ENCODE results near the gene HDC.

Gene HDC

GRCh38 chr15:50281427-50281826 lies 15.9 kb upstream of the HDC start:
- H3K36me3 ChIP-seq (ENCODE audit: control insufficient read depth in 5 of 5, insufficient read depth in 5 of 5, low read length in 5 of 5): peaks cover 3 to 10% (median 6%) of the 10 kb centered on the region in 5 donors
- H3K4me3 ChIP-seq (ENCODE audit: low read depth in 1 of 5, low read length in 5 of 5): no peak overlapping the region
- H3K9me3 ChIP-seq (ENCODE audit: control insufficient read depth in 5 of 5, low read length in 5 of 5): no peaks in the 10 kb centered on the region
- H3K9ac ChIP-seq (ENCODE audit: low read length in 5 of 5): no peak overlapping the region
- no peaks in the 10 kb centered on the region for H3K27me3 ChIP-seq (ENCODE audit: control insufficient read depth in 5 of 5, insufficient read depth in 4 of 5, low read length in 5 of 5)
- H3K4me1 ChIP-seq (ENCODE audit: control insufficient read depth in 5 of 5, insufficient read depth in 5 of 5, low read length in 5 of 5): no peaks in the 10 kb centered on the region
- no peak overlapping the region for H3K27ac ChIP-seq (ENCODE audit: low read depth, low read length)

GRCh38 chr15:50280271-50280670 lies 14.7 kb upstream of the HDC start:
- Histone ChIP-seq H3K9ac (ENCODE audit: low read length in 5 of 5) (no peak overlapping the region), H3K27ac (ENCODE audit: low read depth, low read length) (no peak overlapping the region), H3K27me3 (ENCODE audit: control insufficient read depth in 5 of 5, insufficient read depth in 4 of 5, low read length in 5 of 5) (no peaks in the 10 kb centered on the region), H3K9me3 (ENCODE audit: control insufficient read depth in 5 of 5, low read length in 5 of 5) (no peaks in the 10 kb centered on the region), H3K36me3 (ENCODE audit: control insufficient read depth in 5 of 5, insufficient read depth in 5 of 5, low read length in 5 of 5) (peaks cover 0 to 4% (median 3%) of the 10 kb centered on the region in 5 donors), H3K4me1 (ENCODE audit: control insufficient read depth in 5 of 5, insufficient read depth in 5 of 5, low read length in 5 of 5) (no peaks in the 10 kb centered on the region), H3K4me3 (ENCODE audit: low read depth in 1 of 5, low read length in 5 of 5) (no peak overlapping the region)

- H3K4me3 ChIP-seq (ENCODE audit: low read depth in 1 of 5, low read length in 5 of 5): no peak overlapping the region
- H3K9ac ChIP-seq (ENCODE audit: low read length in 5 of 5): no peak overlapping the region
- H3K4me1 ChIP-seq (ENCODE audit: control insufficient read depth in 5 of 5, insufficient read depth in 5 of 5, low read length in 5 of 5): no peaks in the 10 kb centered on the region
- H3K27me3 ChIP-seq (ENCODE audit: control insufficient read depth in 5 of 5, insufficient read depth in 4 of 5, low read length in 5 of 5): no peaks in the 10 kb centered on the region
- H3K36me3 ChIP-seq (ENCODE audit: control insufficient read depth in 5 of 5, insufficient read depth in 5 of 5, low read length in 5 of 5): peaks cover 0 to 3% (median 0%) of the 10 kb centered on the region in 5 donors
- no peaks in the 10 kb centered on the region for H3K9me3 ChIP-seq (ENCODE audit: control insufficient read depth in 5 of 5, low read length in 5 of 5)
- no peak overlapping the region for H3K27ac ChIP-seq (ENCODE audit: low read depth, low read length)
Observed at GRCh38 chr15:50278496-50278895, 13.0 kb upstream of the HDC start.

- no peak overlapping the region for H3K9ac ChIP-seq (ENCODE audit: low read length in 5 of 5)
- no peak overlapping the region for H3K27ac ChIP-seq (ENCODE audit: low read depth, low read length)
- no peak overlapping the region for H3K4me3 ChIP-seq (ENCODE audit: low read depth in 1 of 5, low read length in 5 of 5)
- peaks cover 0 to 3% (median 0%) of the 10 kb centered on the region in 5 donors for H3K36me3 ChIP-seq (ENCODE audit: control insufficient read depth in 5 of 5, insufficient read depth in 5 of 5, low read length in 5 of 5)
- H3K9me3 ChIP-seq (ENCODE audit: control insufficient read depth in 5 of 5, low read length in 5 of 5): no peaks in the 10 kb centered on the region
- no peaks in the 10 kb centered on the region for H3K4me1 ChIP-seq (ENCODE audit: control insufficient read depth in 5 of 5, insufficient read depth in 5 of 5, low read length in 5 of 5)
- no peaks in the 10 kb centered on the region for H3K27me3 ChIP-seq (ENCODE audit: control insufficient read depth in 5 of 5, insufficient read depth in 4 of 5, low read length in 5 of 5)
Observed at GRCh38 chr15:50277370-50277769, 11.8 kb upstream of the HDC start.

- Histone ChIP-seq H3K36me3 (ENCODE audit: control insufficient read depth in 5 of 5, insufficient read depth in 5 of 5, low read length in 5 of 5) (peaks cover 0 to 3% (median 0%) of the 10 kb centered on the region in 5 donors), H3K27me3 (ENCODE audit: control insufficient read depth in 5 of 5, insufficient read depth in 4 of 5, low read length in 5 of 5) (no peaks in the 10 kb centered on the region), H3K9ac (ENCODE audit: low read length in 5 of 5) (no peak overlapping the region), H3K4me1 (ENCODE audit: control insufficient read depth in 5 of 5, insufficient read depth in 5 of 5, low read length in 5 of 5) (no peaks in the 10 kb centered on the region), H3K9me3 (ENCODE audit: control insufficient read depth in 5 of 5, low read length in 5 of 5) (no peaks in the 10 kb centered on the region), H3K4me3 (ENCODE audit: low read depth in 1 of 5, low read length in 5 of 5) (no peak overlapping the region), H3K27ac (ENCODE audit: low read depth, low read length) (no peak overlapping the region)
Observed at GRCh38 chr15:50275908-50276307, 10.4 kb upstream of the HDC start.

- Histone ChIP-seq H3K4me3 (ENCODE audit: low read depth in 1 of 5, low read length in 5 of 5) (no peak overlapping the region), H3K27ac (ENCODE audit: low read depth, low read length) (no peak overlapping the region), H3K27me3 (ENCODE audit: control insufficient read depth in 5 of 5, insufficient read depth in 4 of 5, low read length in 5 of 5) (no peaks in the 10 kb centered on the region), H3K36me3 (ENCODE audit: control insufficient read depth in 5 of 5, insufficient read depth in 5 of 5, low read length in 5 of 5) (no peaks in the 10 kb centered on the region), H3K9me3 (ENCODE audit: control insufficient read depth in 5 of 5, low read length in 5 of 5) (no peaks in the 10 kb centered on the region), H3K4me1 (ENCODE audit: control insufficient read depth in 5 of 5, insufficient read depth in 5 of 5, low read length in 5 of 5) (no peaks in the 10 kb centered on the region), H3K9ac (ENCODE audit: low read length in 5 of 5) (no peak overlapping the region)
Observed at GRCh38 chr15:50275091-50275490, 9.6 kb upstream of the HDC start.

- Histone ChIP-seq H3K36me3 (ENCODE audit: control insufficient read depth in 5 of 5, insufficient read depth in 5 of 5, low read length in 5 of 5) (no peaks in the 10 kb centered on the region), H3K27ac (ENCODE audit: low read depth, low read length) (no peak overlapping the region), H3K4me1 (ENCODE audit: control insufficient read depth in 5 of 5, insufficient read depth in 5 of 5, low read length in 5 of 5) (no peaks in the 10 kb centered on the region), H3K9me3 (ENCODE audit: control insufficient read depth in 5 of 5, low read length in 5 of 5) (peaks cover 0 to 2% (median 0%) of the 10 kb centered on the region in 5 donors), H3K9ac (ENCODE audit: low read length in 5 of 5) (no peak overlapping the region), H3K27me3 (ENCODE audit: control insufficient read depth in 5 of 5, insufficient read depth in 4 of 5, low read length in 5 of 5) (no peaks in the 10 kb centered on the region), H3K4me3 (ENCODE audit: low read depth in 1 of 5, low read length in 5 of 5) (no peak overlapping the region)
Observed at GRCh38 chr15:50267577-50267976, 2.1 kb upstream of the HDC start.

- H3K9me3 ChIP-seq (ENCODE audit: control insufficient read depth in 5 of 5, low read length in 5 of 5): no peaks in the 10 kb centered on the region
- H3K27me3 ChIP-seq (ENCODE audit: control insufficient read depth in 5 of 5, insufficient read depth in 4 of 5, low read length in 5 of 5): no peaks in the 10 kb centered on the region
- no peaks in the 10 kb centered on the region for H3K4me1 ChIP-seq (ENCODE audit: control insufficient read depth in 5 of 5, insufficient read depth in 5 of 5, low read length in 5 of 5)
- H3K36me3 ChIP-seq (ENCODE audit: control insufficient read depth in 5 of 5, insufficient read depth in 5 of 5, low read length in 5 of 5): no peaks in the 10 kb centered on the region
- H3K9ac ChIP-seq (ENCODE audit: low read length in 5 of 5): no peak overlapping the region
- no peak overlapping the region for H3K27ac ChIP-seq (ENCODE audit: low read depth, low read length)
- no peak overlapping the region for H3K4me3 ChIP-seq (ENCODE audit: low read depth in 1 of 5, low read length in 5 of 5)
Observed at GRCh38 chr15:50262533-50262932, 3.0 kb downstream of the HDC start.

GRCh38 chr15:50261981-50262380 lies 3.5 kb downstream of the HDC start:
- no peaks in the 10 kb centered on the region for H3K36me3 ChIP-seq (ENCODE audit: control insufficient read depth in 5 of 5, insufficient read depth in 5 of 5, low read length in 5 of 5)
- H3K4me3 ChIP-seq (ENCODE audit: low read depth in 1 of 5, low read length in 5 of 5): no peak overlapping the region
- no peak overlapping the region for H3K27ac ChIP-seq (ENCODE audit: low read depth, low read length)
- no peaks in the 10 kb centered on the region for H3K27me3 ChIP-seq (ENCODE audit: control insufficient read depth in 5 of 5, insufficient read depth in 4 of 5, low read length in 5 of 5)
- no peak overlapping the region for H3K9ac ChIP-seq (ENCODE audit: low read length in 5 of 5)
- no peaks in the 10 kb centered on the region for H3K9me3 ChIP-seq (ENCODE audit: control insufficient read depth in 5 of 5, low read length in 5 of 5)
- H3K4me1 ChIP-seq (ENCODE audit: control insufficient read depth in 5 of 5, insufficient read depth in 5 of 5, low read length in 5 of 5): no peaks in the 10 kb centered on the region

- Histone ChIP-seq H3K4me1 (ENCODE audit: control insufficient read depth in 5 of 5, insufficient read depth in 5 of 5, low read length in 5 of 5) (no peaks in the 10 kb centered on the region), H3K4me3 (ENCODE audit: low read depth in 1 of 5, low read length in 5 of 5) (no peak overlapping the region), H3K27ac (ENCODE audit: low read depth, low read length) (no peak overlapping the region), H3K9ac (ENCODE audit: low read length in 5 of 5) (no peak overlapping the region), H3K9me3 (ENCODE audit: control insufficient read depth in 5 of 5, low read length in 5 of 5) (no peaks in the 10 kb centered on the region), H3K36me3 (ENCODE audit: control insufficient read depth in 5 of 5, insufficient read depth in 5 of 5, low read length in 5 of 5) (no peaks in the 10 kb centered on the region), H3K27me3 (ENCODE audit: control insufficient read depth in 5 of 5, insufficient read depth in 4 of 5, low read length in 5 of 5) (no peaks in the 10 kb centered on the region)
Observed at GRCh38 chr15:50260969-50261496, 4.5 kb downstream of the HDC start.

GRCh38 chr15:50259276-50259675 lies 6.2 kb downstream of the HDC start:
- H3K4me3 ChIP-seq (ENCODE audit: low read depth in 1 of 5, low read length in 5 of 5): no peak overlapping the region
- no peaks in the 10 kb centered on the region for H3K36me3 ChIP-seq (ENCODE audit: control insufficient read depth in 5 of 5, insufficient read depth in 5 of 5, low read length in 5 of 5)
- H3K27me3 ChIP-seq (ENCODE audit: control insufficient read depth in 5 of 5, insufficient read depth in 4 of 5, low read length in 5 of 5): no peaks in the 10 kb centered on the region
- H3K27ac ChIP-seq (ENCODE audit: low read depth, low read length): no peak overlapping the region
- H3K9me3 ChIP-seq (ENCODE audit: control insufficient read depth in 5 of 5, low read length in 5 of 5): no peaks in the 10 kb centered on the region
- no peaks in the 10 kb centered on the region for H3K4me1 ChIP-seq (ENCODE audit: control insufficient read depth in 5 of 5, insufficient read depth in 5 of 5, low read length in 5 of 5)
- H3K9ac ChIP-seq (ENCODE audit: low read length in 5 of 5): no peak overlapping the region
